Measurements from ENCODE around the gene PSAP.
"Not testable (repeated sequence)": the region's sequence is repeated elsewhere in the genome, so short reads cannot be mapped to it uniquely, and the experiment has no call there.

Gene PSAP

GRCh38 chr10:71873582-71874211 is 22.6 kb upstream of the PSAP start:
- no peak for DNase-seq

GRCh38 chr10:71869601-71870000 is 18.6 kb upstream of the PSAP start:
- DNase-seq, result not testable (repeated sequence)

- DNase-seq, result no peak
These were observed 17.2 kb upstream of the PSAP start for GRCh38 chr10:71868192-71868697.

- DNase-seq, result no peak
These were observed 14.6 kb upstream of the PSAP start for GRCh38 chr10:71865561-71866041.

GRCh38 chr10:71864911-71865361 is 13.9 kb upstream of the PSAP start:
- DNase-seq, result no peak

DNA sequence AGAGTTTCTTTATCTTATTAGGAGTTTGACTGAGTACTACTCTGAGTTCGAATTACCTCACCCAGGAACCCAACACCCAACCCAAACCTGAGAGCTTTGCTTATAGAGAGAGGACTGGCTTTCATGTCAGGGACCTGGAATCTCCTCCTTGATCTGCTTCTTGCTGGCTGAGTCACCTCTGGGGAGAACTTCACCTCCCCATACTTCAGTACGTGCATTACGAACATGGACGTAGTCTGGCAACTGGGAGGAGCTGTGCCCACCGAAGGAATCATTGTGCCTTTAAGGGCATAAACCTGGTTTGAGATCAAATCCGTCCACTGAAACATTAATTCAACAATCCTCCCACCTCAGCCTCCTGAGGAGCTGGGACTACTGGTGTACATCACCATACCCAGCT is 12.2 kb upstream of the PSAP start:
- no peak for DNase-seq

- peak in 1 of 5 experiments; percentile 30 for DNase-seq
These were observed 9.4 kb upstream of the PSAP start for GRCh38 chr10:71860243-71861029.

GRCh38 chr10:71857934-71858890 is 7.2 kb upstream of the PSAP start:
- DNase-seq, result no peak

DNA sequence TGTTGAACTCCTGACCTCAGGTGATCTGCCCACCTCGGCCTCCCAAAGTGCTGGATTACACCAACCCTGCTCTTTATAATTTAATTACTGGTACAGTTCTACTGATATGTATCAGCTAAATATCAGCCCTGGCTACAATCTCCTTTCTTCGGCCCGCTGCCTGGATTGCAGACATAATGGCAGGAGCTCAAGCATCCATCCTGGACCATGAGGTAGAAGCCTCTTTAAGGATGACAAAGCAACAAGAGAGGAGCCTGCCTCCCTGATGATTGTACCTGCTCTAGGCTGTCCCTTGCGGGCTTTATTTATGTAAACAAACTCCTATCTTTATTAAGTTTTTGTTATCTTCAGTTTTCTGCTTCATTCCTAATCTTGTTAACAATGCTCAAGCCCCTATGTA is 5.6 kb upstream of the PSAP start:
- no peak for DNase-seq

GRCh38 chr10:71854031-71854430 is 3.0 kb upstream of the PSAP start:
- no peak for DNase-seq

- DNase-seq, result no peak
These were observed 1.4 kb upstream of the PSAP start for GRCh38 chr10:71852355-71852937.

DNA sequence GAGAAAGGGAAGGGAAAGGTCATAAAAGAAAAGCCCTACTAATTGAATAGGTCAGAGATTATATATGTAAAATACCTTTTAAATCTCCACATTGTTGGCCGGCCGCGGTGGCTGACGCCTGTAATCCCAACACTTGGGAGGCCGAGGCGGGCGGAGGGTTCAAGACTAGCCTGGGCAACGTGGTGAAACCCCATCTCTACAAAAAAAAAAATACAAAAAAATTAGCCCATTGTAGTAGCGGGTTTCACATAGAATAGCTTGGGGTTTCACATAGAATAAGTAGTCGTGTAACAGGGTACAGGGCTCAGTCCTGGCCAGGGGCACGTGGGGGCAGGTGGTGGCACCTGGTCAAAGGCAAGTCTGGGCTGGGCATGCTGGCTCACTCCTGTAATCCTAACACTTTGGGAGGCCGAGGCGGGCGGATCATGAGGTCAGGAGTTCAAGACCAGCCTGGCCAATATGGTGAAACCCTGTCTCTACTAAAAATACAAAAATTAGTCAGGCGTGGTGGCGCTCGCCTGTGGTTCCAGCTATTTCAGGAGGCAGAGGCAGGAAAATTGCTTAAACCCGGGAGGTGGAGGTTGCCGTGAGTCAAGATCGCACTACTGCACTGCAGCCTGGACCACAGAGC is 529 bp upstream of the PSAP start:
- not testable (repeated sequence) for DNase-seq

- DNase-seq, result no peak
These were observed 869 bp downstream of the PSAP start for GRCh38 chr10:71850021-71850742.

DNA sequence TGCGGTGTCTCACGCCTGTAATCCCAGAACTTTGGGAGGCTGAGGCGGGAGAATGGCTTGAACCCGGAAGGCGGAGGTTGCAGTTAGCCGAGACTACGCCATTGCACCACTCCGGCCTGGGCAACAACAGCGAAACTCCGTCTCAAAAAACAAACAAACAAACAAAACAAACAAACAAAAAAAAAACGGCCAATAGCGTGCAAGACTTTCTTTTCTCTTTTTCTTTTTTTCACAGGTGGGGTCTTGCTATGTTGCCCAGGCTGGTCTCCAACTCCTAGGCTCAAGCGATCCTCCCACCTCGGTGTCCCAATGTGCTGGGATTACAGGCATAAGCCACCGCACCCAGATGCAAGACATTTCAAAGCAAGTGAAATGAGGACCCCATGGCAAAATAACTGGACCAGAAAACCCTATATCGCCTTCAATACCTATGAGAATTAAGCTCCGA is 1.6 kb downstream of the PSAP start:
- DNase-seq, result no peak

- DNase-seq, result no peak
These were observed 2.5 kb downstream of the PSAP start for GRCh38 chr10:71848325-71849275.

- no peak for DNase-seq
These were observed 3.6 kb downstream of the PSAP start for GRCh38 chr10:71847418-71847817.

- no peak for DNase-seq
These were observed 4.2 kb downstream of the PSAP start for GRCh38 chr10:71846816-71847215.

GRCh38 chr10:71845410-71846405 is 5.3 kb downstream of the PSAP start:
- no peak for DNase-seq

DNA sequence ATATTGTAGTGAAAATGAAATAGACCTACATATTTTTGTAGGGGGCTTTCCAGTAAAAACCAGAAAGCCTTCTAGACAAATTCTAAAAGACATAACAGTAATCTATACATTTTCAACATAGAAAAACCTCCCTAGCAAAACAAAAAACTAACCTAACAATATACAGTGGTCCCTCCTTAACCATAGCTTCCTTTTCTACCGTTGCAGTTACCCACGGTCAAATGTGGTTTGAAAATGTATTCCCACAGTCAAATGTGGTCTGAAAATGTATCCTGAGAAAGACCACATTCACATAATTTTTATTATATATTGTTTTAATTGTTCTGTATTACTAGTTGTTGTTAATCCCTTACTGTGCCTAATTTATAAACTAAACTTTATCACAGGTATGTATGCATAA is 6.4 kb downstream of the PSAP start:
- no peak for DNase-seq

Measured in T-helper 2 cell (primary cell).